ENCODE measurements around the gene TMEM143.
"Not testable (repeated sequence)": the region's sequence is repeated elsewhere in the genome, so short reads cannot be mapped to it uniquely, and the experiment has no call there.

The TMEM143 gene

DNA sequence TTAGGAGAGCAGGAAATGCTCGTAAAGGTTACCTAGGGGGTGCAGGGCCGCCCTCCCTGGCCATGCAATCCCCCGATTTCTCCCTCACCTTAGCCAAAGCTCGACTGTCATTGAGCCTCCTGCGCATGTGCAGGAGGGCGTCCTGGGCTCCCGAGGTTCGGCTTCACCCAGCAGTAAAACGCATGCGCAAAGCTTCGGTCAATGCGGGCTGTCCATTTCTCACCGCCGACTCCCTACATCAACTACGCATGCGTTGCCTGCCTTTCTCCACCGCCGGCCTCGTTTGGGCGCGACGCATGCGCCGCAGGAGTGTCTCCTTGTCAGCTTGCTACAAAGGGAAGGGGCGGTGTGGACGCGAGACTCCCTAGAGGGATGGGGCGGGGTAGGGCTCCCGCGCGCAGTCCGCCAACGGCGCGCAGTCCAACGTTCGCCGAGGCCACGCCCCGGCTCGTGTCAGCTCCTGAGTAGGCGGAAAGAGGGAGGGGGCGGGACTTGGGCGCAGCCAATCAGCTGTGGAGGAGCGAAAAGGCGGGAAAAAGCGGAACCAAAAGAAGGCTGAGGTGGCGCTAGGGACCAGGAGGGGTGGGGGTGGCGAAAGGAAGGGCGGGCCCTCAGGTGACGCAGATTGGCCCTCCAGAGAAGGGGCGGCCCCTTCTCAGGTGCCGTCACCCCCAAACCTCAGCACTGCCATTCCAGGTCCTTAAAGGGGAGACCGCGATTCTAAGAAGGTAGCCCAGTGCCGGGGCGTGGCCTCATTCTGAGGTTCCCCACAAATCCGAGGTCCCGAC is at the start of gene TMEM143, which contains the start of gene SYNGR4:
Gene TMEM143, minus strand, starts transcription at position 131 of the 788 bp plus-strand sequence. Its CDS starts 20 bp downstream, at position 111.
Gene SYNGR4, plus strand, starts transcription at position 558 of the 788 bp plus-strand sequence. CDS start 1,476 bp downstream, outside the sequence.
- DNase-seq (ENCODE audit: low read depth), result peak; percentile 95

DNA sequence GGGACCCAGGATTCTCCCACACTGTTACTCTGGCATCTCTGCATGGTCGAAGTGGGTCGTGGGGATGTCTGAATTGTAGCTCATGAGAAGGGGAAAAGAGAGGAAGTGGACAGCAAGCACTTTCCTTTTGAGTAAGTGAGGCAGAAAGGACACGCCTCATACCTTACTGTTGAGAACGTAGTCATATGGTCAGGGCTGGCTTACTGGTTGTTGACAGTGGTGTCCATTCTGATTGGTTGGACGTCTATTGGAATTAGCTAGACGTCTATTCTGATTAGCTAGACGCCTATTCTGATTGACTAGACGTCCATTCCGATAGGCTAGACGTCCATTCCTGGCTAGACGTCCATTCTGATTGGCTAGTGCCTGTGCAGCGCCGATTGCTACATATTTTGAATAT is 42.1 kb upstream of the TMEM143 start:
- DNase-seq (ENCODE audit: low read depth), result no peak

DNA sequence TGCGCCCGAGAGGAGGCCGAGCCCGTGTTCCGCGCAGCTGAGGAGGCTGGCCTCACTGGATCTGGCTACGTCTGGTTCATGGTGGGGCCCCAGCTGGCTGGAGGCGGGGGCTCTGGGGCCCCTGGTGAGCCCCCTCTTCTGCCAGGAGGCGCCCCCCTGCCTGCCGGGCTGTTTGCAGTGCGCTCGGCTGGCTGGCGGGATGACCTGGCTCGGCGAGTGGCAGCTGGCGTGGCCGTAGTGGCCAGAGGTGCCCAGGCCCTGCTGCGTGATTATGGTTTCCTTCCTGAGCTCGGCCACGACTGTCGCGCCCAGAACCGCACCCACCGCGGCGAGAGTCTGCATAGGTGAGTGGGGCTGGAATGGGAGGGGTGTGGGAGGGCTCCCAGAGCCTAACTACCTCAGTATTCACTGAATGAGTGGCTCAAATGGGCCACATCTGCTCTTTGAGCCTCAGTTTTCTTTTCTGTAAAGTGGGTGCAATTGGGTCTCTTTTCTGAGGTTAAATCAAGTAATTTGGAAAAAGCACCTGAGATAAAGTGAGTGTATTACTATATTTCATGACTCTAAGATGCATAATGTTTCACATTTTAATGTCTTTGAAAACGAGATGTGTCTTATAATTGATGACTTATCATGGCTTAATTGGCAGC is 41.4 kb upstream of the TMEM143 start:
- no peak for DNase-seq (ENCODE audit: low read depth)

DNA sequence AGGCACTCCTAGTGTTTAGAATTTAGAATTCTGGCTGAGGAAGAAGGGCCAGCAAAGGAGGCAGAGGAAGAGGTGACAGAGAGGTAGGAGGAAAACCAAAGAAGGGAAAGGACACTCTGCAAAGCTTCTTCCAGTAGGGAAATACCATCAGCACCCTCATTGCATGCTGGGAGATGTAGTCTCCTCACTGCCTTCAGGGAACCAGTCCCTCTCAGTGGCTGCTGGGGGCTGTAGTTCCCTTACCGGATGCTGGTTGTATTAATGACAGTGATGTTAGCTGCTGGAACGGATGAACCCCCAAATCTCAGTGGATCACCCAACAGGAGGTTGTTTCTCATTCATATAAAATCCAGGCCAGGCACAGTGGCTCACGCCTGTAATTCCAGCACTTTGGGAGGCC is 39.9 kb upstream of the TMEM143 start:
- no peak for DNase-seq (ENCODE audit: low read depth)

DNA sequence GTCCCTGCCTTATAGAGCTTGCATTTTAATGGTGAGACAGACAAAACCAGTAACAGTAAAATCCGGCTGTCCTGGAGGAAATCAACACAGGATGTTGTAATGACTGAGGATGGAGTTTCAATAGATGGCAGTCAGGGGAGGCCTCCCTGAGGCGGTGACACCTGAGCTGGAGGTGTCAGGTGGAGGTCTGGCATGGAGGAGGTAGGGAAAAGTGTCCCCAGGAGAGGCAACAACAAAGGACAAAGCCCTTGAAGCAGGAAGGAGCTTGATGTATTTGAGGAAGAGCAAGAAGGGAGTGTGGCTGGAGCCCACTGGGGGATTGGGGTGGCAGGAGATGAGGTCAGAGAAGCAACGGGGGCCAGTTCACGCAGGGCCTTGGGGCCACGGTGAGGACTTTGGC is 37.5 kb upstream of the TMEM143 start:
- no peak for DNase-seq (ENCODE audit: low read depth)

DNA sequence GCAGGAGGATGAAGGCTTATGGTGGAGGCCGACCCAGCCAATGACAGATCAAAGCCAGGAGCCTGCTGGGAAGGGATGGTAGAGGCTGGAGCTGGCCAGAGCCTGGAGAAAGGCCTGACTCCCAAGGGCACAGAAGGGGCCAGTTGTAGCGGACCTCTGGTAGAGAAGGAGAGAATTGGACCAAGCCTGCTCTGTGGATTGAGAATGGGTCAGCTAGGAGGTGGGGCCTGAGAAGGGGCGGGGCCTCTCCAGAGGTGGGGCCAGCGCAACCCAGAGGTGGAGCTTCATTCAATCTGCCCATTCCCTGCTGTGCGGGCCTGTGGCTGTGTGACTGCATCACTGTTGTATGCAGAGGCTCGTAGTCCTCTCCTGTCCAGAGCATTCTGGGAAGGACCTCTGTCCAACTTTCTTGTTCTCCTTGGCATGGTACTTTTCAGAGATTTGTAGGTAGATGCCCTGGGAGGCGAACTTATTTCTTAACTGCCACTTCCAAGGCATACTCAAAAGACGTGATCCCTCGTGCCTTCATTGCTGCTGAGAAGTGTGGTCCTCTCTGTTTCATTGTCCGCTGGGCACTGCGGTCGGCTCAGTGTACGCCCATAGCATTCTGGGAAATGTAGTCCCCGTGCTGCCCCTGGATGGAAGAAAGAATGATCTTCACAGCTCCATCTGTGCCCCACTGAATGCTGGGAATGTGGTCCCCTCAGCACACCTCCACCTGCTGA is 36.4 kb upstream of the TMEM143 start:
- DNase-seq (ENCODE audit: low read depth), result no peak

DNA sequence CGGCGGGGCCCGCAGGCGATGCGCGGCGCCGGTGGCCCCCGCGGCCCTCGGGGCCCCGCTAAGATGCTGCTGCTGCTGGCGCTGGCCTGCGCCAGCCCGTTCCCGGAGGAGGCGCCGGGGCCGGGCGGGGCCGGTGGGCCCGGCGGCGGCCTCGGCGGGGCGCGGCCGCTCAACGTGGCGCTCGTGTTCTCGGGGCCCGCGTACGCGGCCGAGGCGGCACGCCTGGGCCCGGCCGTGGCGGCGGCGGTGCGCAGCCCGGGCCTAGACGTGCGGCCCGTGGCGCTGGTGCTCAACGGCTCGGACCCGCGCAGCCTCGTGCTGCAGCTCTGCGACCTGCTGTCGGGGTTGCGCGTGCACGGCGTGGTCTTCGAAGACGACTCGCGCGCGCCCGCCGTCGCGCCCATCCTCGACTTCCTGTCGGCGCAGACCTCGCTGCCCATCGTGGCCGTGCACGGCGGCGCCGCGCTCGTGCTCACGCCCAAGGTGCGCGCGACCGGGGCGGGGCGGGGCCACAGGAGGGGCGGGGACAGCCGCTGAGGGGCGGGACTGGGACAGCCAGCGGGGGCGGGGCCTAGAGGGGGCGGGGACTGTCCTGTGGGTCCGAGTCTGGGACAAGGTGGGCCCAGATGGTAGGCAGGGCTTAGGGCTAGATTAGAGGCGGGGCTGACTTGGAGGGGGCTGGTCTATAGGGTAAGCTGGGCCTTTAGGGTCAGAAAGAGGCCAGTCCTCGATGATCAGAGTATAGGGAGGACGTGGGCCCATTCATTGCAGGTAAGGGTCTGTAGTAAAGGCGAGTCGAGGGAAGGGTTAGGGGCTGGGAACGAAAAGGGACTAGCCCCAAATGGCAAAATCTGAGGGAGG is 34.9 kb upstream of the TMEM143 start:
- peak; percentile 73 for DNase-seq (ENCODE audit: low read depth)

DNA sequence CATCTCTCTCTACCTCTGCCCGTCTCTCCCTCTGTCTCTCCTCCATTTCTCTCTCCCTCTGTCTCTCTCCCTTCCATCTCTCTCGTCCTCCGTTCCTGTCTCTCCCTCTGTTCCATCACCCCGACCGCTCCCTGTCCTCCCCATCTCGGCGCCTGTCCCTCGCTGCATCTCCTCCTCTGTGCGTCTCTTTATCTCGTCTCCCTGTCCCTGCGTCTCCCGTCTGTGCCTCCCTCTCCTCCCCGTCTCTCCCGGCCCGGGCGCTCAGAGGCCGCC is 34.3 kb upstream of the TMEM143 start:
- no peak for DNase-seq (ENCODE audit: low read depth)

DNA sequence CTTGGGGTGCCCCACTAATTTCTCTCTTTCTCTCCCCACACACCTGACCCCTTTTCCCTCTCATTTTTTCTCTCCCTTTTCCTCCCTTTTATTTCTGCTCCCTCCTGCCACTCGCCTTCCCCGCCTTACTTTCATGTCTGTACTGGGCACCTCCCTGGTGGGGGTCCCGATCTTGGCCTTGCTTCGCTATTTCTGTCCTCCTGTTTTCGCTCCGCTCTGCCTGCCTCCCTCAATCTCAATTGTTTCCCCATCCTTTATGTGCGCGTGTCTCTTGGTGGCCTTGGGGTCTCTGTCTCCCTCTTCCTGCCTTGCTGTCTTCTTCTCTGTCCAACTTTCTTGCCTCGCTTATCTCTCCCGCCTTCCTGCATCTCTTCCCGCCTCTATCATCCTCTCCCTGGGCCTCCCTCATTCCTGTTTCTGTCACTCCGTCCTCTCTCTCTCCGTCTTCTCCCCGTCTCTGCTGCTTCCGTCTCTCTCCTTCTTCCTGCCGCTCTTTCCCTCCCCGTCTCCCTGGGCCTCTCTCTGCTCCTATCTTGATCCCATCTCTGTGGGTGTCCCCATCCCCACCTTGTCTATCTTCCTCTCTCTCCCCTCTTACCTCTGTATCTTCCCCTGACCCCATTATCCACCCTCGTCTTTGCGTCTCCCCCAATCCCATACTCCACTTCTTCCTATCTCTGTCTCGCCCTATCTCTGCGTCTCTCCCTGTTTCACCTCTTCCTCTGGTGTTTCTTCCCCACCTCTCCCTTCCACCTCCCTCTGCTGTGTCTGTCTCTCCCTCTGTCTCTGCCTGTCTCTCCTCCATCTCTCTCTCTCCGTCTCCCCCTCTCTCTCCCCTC is 33.7 kb upstream of the TMEM143 start:
- DNase-seq (ENCODE audit: low read depth), result no peak

DNA sequence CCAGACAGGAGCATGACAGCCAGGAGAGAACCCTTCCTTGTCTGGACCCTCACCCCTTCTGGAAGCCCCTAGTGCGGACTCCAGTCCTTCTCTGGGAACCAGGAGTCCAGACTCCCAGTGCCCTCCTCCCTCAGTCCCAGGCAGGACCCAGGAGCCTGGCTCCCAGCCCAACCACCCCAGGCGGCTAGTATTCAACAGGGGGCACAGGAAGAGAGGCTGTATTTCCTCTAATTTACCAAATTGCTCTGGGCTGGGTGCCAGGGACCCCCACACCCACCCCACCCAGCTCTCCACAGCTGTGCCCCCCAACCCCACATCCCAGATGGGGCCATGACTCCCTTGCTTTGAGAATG is 33.1 kb upstream of the TMEM143 start:
- DNase-seq (ENCODE audit: low read depth), result no peak

DNA sequence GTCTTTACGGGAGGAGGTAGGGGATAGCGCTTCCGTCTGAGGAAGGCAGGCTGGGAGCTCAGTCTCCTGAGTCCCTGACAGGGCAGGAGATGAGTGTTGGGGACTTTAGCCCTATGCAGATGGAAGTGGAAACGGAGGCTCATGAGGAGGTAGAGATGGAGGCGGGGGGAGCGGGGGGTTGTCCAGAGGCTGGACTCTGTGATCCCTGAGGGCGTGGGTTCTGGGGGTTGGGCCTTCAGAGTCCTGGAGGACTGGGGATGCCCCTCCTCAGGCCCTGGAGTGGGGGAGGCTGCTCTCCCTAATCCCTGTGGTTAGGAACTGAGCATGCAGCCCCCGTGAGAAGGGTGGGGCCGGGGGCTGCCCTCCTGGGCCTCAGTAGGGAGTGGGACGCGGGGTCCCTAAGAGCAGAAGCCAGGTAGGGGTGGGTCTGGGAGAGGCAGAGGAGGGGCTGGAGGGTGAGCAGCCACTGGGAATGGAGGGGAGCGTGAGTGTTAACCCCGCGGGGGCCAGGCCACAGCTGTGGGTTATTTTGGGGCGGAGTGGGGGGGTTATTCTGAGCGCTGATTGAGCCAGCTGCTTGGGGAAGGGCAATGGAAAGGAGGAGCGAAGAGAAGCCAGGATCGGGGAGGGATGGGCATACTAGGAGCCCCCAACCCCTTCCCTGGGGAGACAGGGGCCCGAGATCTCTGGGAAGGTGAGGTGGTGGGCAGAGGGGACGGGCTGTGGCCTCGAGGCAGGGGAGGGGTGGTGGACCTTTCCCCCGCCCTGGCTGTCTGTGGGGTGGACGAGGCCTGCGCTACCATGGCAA is 32.5 kb upstream of the TMEM143 start:
- no peak for DNase-seq (ENCODE audit: low read depth)

DNA sequence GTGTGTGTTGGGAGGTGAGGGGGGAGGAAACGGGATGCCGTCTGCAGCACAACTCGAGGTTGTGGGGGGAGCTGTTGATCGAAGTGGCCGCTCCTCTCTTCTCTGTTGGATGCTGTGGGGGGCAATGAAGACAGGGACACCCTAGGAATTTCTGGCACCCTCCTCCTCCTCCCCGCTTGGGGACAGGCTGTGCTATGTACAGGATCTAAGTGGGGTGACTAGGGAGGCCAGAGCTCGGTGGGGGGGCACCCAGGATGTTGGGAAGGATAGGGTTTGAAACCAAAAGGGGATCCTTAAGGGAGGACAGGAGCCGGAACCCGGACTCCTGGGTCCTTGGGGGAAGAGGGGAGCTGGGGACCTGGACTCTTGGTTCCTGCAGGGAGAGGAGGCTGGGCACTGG is 31.8 kb upstream of the TMEM143 start:
- DNase-seq (ENCODE audit: low read depth), result no peak

DNA sequence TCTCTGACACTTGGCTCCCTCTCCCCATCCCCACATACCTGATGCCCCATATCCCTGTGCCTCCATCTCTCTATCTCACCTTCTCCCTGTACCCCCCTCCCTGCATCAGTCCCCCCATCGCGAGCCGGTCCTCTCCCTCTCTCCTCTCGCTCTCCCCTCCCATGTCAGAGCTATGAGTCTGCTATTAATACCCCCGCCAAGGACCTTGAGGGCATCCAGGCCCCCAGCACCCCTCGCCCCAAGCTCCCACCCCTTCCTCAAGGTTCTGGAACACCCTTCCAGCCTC is 31.4 kb upstream of the TMEM143 start:
- no peak for DNase-seq (ENCODE audit: low read depth)

DNA sequence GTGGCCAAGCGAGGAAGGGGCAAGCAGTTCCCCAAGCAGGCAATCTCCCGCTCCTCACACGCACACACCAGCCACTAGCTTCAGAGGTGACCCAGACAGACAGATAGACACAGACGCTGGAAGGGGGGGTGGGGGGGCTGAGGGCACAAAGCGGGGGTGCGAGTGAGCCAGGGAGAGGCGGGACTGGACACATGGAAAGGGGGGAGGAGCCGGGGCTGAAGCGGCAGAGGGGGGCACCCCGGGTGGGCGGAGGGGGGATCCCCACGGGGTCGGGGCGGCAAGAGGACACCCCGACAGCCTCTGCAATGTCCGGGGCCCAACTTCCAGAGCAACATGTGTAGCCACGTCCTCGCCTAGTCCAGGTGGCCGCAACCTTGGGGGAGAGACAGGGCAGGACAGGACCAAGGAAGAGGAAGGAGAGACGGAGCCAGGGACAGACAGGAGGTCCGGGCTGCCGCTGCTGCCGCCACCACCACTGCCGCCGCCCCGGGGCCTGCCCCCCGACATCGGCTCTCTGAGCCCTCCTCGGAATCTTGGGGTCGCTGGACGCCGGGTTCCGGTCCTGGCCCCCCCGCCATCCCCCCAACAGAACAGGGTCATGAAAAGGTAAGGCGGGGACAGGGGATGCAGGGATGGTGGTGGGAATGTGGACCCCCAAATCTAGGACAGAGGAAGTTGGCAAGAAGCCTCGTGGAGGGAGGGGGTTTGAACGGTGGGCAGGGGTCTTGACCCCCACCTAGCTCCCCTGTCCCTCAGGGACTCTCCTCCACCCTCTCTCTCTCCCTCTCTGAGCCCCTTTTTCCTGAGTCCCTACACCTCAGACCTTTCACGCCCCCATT is 30.8 kb upstream of the TMEM143 start:
- DNase-seq (ENCODE audit: low read depth), result no peak

DNA sequence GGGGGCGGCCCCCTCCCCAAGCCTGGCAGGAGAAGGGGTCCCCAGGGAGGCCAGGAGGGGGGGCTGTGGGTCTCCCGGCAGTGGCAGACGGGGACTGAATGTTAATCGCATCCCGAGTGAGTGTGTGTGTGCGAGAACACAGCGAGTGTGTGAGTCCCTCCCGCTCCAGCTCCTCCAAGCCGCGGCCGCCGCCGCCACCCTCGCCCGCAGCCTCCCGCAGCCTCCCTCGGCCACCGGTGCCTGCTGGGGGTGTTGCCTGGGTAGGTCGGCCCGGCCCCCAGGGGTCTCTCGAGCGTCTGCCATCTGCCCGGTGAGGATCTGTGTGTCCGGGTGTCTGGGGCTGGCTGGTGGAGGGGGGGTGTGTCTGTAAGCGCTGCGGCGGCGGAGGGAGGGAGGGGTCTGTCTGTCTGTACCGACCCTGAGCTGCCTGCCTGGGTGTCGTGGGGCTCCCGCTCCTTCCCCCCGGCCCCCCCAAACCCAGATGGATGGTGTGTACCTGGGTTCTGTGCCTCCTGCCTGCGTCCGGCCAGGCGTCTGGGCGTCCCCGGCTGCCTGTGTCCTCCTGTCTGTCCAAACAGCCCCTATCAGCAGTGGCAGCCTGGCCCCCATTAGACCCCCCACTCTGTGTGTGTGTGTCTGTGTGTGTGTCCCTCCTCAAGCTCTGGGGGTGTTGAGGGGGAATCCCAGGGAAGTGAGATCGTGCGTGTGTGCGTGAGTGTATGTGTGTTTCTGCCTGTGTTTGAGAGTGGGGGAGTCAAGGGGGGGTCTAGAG is 30.0 kb upstream of the TMEM143 start, which contains the start of gene GRIN2D:
Gene GRIN2D, plus strand, starts transcription at position 110 of the 772 bp plus-strand sequence. CDS start 4,725 bp downstream, outside the sequence.
- DNase-seq (ENCODE audit: low read depth), result no peak

DNA sequence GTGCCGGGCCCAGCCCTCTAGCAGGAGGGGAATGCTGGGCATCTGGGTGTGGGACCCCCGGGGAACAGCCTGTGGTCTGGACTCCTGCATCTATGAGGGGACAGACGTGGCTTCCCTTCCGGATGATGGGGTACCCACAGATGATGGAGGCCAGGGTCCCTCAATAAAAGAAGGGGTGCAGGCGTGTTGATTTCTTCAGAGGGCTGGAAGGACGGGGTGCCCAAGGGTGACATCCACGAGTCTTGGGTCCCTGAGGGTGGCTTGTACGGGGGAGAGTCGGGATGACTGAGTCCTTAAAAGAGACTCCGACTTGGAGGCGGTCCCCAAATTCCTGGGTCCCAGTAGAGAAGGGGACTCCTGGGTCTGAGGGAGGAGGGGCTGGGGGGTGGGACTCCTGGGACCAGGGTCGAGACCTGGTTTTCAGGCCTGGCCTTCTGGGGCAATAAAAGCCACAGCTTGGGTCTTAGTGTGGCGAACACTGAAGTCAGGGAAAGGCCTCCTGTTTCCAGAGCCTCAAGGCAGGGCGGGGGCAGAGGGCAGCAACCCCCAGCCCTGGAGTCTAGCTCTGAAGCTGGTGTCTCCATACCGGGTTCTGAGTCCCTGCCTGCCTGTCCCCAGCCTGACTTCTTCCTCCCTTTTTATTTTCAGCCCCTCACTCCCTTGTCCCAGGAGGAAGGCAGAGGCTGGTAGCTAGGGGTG is 29.3 kb upstream of the TMEM143 start:
- no peak for DNase-seq (ENCODE audit: low read depth)

DNA sequence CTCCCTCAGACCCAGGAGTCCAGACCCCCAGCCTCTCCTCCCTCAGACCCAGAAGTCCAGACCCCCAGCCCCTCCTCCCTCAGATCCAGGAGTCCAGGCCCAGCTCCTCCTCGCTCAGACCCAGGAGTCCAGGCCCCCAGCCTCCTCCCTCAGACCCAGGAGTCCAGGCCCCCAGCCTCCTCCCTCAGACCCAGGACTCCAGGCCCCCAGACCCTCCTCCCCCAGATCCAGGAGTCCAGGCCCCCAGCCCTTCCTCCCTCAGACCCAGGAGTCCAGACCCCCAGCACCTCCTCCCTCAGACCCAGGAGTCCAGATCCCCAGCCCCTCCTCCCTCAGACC is 28.2 kb upstream of the TMEM143 start:
- not testable (repeated sequence) for DNase-seq (ENCODE audit: low read depth)
